GM12891 (cell line): ENCODE results near the gene CHI3L2.
"Not testable (repeated sequence)": the region's sequence is repeated elsewhere in the genome, so short reads cannot be mapped to it uniquely, and the experiment has no call there.

Experiments used
- POLR2A ChIP-seq: IDR thresholded peaks from 2 replicates; pipeline ENCODE4 v1.6.1; 2011; ENCODE audit warnings: low read depth, low read length, control low read depth
- POLR2AphosphoS5 ChIP-seq: IDR thresholded peaks from 2 replicates; pipeline ENCODE4 v1.6.1; 2011; ENCODE audit warnings: low read depth, low read length, control low read depth
- POU2F2 ChIP-seq: IDR thresholded peaks from 2 replicates; pipeline ENCODE4 v1.6.1; 2011; ENCODE audit warnings: low read depth, mild to moderate bottlenecking, control low read depth, low read length, moderate library complexity
- SPI1 ChIP-seq: IDR thresholded peaks from 2 replicates; pipeline ENCODE4 v1.6.1; 2011; ENCODE audit warnings: low read depth, low read length, control low read depth
- TAF1 ChIP-seq: IDR thresholded peaks from 2 replicates; pipeline ENCODE4 v1.6.1; 2011; ENCODE audit warnings: low read depth, low read length, control low read depth

- not testable (repeated sequence) for TF ChIP-seq POLR2A, SPI1, TAF1, POU2F2
- TF ChIP-seq POLR2AphosphoS5: peak; percentile 20; the same call in 1 of the 2 replicates
These were observed 12.2 kb upstream of the CHI3L2 start for GRCh38 chr1:111215285-111215684.
